Cardiac fibroblast (primary cell): Measurements from ENCODE around the gene ANXA5.
A peak's percentile ranks its signal among the peaks of the same experiment; 100 is the strongest.

Source experiments
- DNase-seq, 2 donors: peaks; one replicate each; pipeline versions ENCODE4 v3.0.0 to v3.0.0-alpha.2; 2010; ENCODE audit warnings: low read depth in 2 of 2
- H3K4me3 ChIP-seq, 2 donors: replicated peaks in 1 of 2; 1 replicate in 1 of 2; 2 replicates in 1 of 2; pipeline ENCODE4 v1.5.1; 2011; ENCODE audit warnings: low read depth in 2 of 2, low read length in 2 of 2, mild to moderate bottlenecking in 2 of 2, moderate library complexity in 1 of 2
- CTCF ChIP-seq: IDR thresholded peaks from one replicate; pipeline ENCODE4 v1.5.1; 2011; ENCODE audit warnings: low read depth, mild to moderate bottlenecking, low read length, inconsistent platforms

Gene ANXA5

GRCh38 chr4:121692261-121692660 lies 4.5 kb downstream of the ANXA5 start:
- TF ChIP-seq CTCF = no peak
- DNase-seq = no peak
- no peak overlapping the region for H3K4me3 ChIP-seq

- TF ChIP-seq CTCF = no peak
- H3K4me3 ChIP-seq = peak overlapping the region in 1 of 2 donors; percentile 19
- peak in 1 of 2 donors; percentile 84 for DNase-seq
These were observed 6.8 kb downstream of the ANXA5 start for GRCh38 chr4:121690001-121690400.

- no peak for DNase-seq
- no peak overlapping the region for H3K4me3 ChIP-seq
- no peak for TF ChIP-seq CTCF
These were observed 8.1 kb downstream of the ANXA5 start for GRCh38 chr4:121688701-121689100.

- no peak for TF ChIP-seq CTCF
- no peak overlapping the region for H3K4me3 ChIP-seq
- no peak for DNase-seq
These were observed 8.5 kb downstream of the ANXA5 start for GRCh38 chr4:121688261-121688660.

GRCh38 chr4:121686255-121686654 lies 10.5 kb downstream of the ANXA5 start:
- no peak for TF ChIP-seq CTCF
- DNase-seq = peak in 1 of 2 donors; percentile 67
- no peak overlapping the region for H3K4me3 ChIP-seq

- DNase-seq = peak in 1 of 2 donors; percentile 62
- TF ChIP-seq CTCF = no peak
- no peak overlapping the region for H3K4me3 ChIP-seq
These were observed 11.5 kb downstream of the ANXA5 start for GRCh38 chr4:121685257-121685656.

GRCh38 chr4:121684561-121684960 lies 12.2 kb downstream of the ANXA5 start:
- no peak for DNase-seq
- H3K4me3 ChIP-seq = no peak overlapping the region
- TF ChIP-seq CTCF = no peak
